Measurements from ENCODE around the gene HSF2BP.

- TF ChIP-seq, protein P1, sequence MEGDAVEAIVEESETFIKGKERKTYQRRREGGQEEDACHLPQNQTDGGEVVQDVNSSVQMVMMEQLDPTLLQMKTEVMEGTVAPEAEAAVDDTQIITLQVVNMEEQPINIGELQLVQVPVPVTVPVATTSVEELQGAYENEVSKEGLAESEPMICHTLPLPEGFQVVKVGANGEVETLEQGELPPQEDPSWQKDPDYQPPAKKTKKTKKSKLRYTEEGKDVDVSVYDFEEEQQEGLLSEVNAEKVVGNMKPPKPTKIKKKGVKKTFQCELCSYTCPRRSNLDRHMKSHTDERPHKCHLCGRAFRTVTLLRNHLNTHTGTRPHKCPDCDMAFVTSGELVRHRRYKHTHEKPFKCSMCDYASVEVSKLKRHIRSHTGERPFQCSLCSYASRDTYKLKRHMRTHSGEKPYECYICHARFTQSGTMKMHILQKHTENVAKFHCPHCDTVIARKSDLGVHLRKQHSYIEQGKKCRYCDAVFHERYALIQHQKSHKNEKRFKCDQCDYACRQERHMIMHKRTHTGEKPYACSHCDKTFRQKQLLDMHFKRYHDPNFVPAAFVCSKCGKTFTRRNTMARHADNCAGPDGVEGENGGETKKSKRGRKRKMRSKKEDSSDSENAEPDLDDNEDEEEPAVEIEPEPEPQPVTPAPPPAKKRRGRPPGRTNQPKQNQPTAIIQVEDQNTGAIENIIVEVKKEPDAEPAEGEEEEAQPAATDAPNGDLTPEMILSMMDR (conservative IDR thresholded peaks at IDR 0.05): no peak
- no peak for TF ChIP-seq EZH2 (IDR thresholded peaks at IDR 0.05; ENCODE audit: low read depth)
These were observed 87.3 kb downstream of the HSF2BP start for GRCh38 chr21:43571976-43572375.

Data from PC-9 (cell line).